Small intestine (tissue), 7 donors: ENCODE results near the gene BPIFB4. TPM values are rescaled to one million over a fixed set of nuclear protein-coding genes. Genes with fewer than 3 reads are reported as not detected.
"Not testable (repeated sequence)": the region's sequence is repeated elsewhere in the genome, so short reads cannot be mapped to it uniquely, and the experiment has no call there.

Experiments used
- DNase-seq, 2 donors: peaks; one replicate each; pipeline versions ENCODE4 v3.0.0 to v3.0.0-alpha.2; 2013
- FAIRE-seq: peaks from 2 replicates; lab custom pipeline; 2012; peaks lifted over from hg19 to GRCh38; lab: Jason Lieb, UNC
- H3K27ac ChIP-seq, 3 donors: one replicate each; pipeline ENCODE4 v1.5.1; 2013; ENCODE audit warnings: low read length in 2 of 3, mild to moderate bottlenecking in 2 of 3, control low read depth in 1 of 3, inconsistent platforms in 1 of 3, low read depth in 1 of 3, moderate library complexity in 1 of 3
- H3K27me3 ChIP-seq, 3 donors: one replicate each; pipeline ENCODE4 v1.6.1; 2013; ENCODE audit warnings: low read length in 3 of 3, inconsistent platforms in 1 of 3; ENCODE audit not compliant: control insufficient read depth in 3 of 3, insufficient read depth in 3 of 3
- H3K36me3 ChIP-seq, 3 donors: one replicate each; pipeline ENCODE4 v1.6.1; 2013; ENCODE audit warnings: low read length in 3 of 3, inconsistent platforms in 1 of 3, low read depth in 1 of 3, mild to moderate bottlenecking in 1 of 3, moderate library complexity in 1 of 3; ENCODE audit not compliant: control insufficient read depth in 3 of 3, insufficient read depth in 2 of 3
- H3K4me1 ChIP-seq, 3 donors: one replicate each; pipeline ENCODE4 v1.6.1; 2013; ENCODE audit warnings: low read length in 2 of 3, inconsistent platforms in 1 of 3, low read depth in 1 of 3, mild to moderate bottlenecking in 1 of 3, moderate library complexity in 1 of 3; ENCODE audit not compliant: control insufficient read depth in 3 of 3, insufficient read depth in 2 of 3
- H3K4me3 ChIP-seq, 3 donors: one replicate each; pipeline ENCODE4 v1.5.1; 2013; ENCODE audit warnings: low read length in 3 of 3, control low read depth in 1 of 3, inconsistent platforms in 1 of 3, low read depth in 1 of 3, mild to moderate bottlenecking in 1 of 3, moderate library complexity in 1 of 3
- H3K9me3 ChIP-seq, 2 donors: one replicate each; pipeline ENCODE4 v1.6.1; 2013; ENCODE audit warnings: low read depth in 1 of 2, low read length in 1 of 2; ENCODE audit not compliant: control insufficient read depth in 2 of 2, insufficient read depth in 1 of 2
- WGBS, 3 donors: extraction: QIAGEN DNeasy Blood & Tissue Kit; methylation state at CpG; one replicate each; pipeline ENCODE4 v1.1.7; 2013; 5-methylcytosine and 5-hydroxymethylcytosine counted together
- polyA plus RNA-seq, 4 donors: library from polyadenylated mRNA; stranded (reverse) in 3 of 4; unstranded in 1 of 4; fragments of 200-250 nt in 3 of 4; fragments of 120-200 nt in 1 of 4; gene quantifications; one replicate each; pipeline versions ENCODE4 v1.2.1 to v1.2.3, GENCODE V29; 2013
- donor health status: healthy with polysubstance abuse.
- donor health status: control.
- donor health status: control.
- donor health status: Bipolar disorder and iron deficiency.
- donor health status: healthy.

Gene BPIFB4
- polyA plus RNA-seq, 4 donors = 0.13 TPM; not detected in 3

DNA sequence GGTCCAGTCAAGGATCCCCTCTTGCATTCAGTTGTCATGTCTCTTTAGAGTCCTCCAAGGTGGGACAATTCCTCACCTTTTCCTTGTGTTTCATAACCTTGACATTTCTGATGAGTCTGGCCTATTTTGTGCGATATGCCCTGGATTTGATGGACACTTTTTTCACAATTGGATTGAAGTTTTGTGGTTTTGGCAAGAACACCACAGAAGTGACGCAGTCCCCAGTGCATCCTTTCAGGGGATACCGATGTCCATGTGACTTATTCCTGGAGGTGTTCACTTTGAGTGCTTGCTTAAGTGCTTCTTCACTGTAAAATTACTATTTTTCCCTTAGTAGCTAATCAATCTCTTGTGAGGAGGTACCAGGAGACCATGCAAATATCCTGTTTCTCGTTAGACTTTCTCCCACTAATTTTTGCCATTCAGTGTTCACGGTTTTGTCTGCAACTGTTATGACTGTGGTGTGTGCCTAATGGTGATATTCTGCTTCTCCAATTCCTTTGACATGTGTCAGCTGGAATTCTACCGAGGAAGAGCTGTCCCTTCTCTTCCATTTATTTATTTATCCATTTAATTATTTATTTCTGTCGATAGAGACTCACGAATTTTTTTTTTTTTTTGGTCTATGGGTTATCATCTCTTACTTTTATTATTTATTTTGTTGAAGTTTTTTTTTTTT, 30.8 kb downstream of the BPIFB4 start:
- Histone ChIP-seq H3K9me3 (no peaks in the 10 kb centered on the region), H3K36me3 (no peaks in the 10 kb centered on the region), H3K4me1 (no peaks in the 10 kb centered on the region), H3K4me3 (no peak overlapping the region), H3K27ac (no peak overlapping the region), H3K27me3 (no peaks in the 10 kb centered on the region)
- no peak for DNase-seq
- 66 to 84% (median 74%) methylated on average over 8 of the region's 8 CpGs for WGBS, 3 donors
- no peak for FAIRE-seq

GRCh38 chr20:33111306-33111705, 31.9 kb downstream of the BPIFB4 start:
- DNase-seq = no peak
- Histone ChIP-seq H3K4me1 (no peaks in the 10 kb centered on the region), H3K36me3 (no peaks in the 10 kb centered on the region), H3K27ac (no peak overlapping the region), H3K27me3 (no peaks in the 10 kb centered on the region), H3K9me3 (no peaks in the 10 kb centered on the region), H3K4me3 (no peak overlapping the region)
- no peak for FAIRE-seq
- WGBS, 3 donors = 91 to 93% (median 93%) methylated on average over 5 of the region's 5 CpGs

GRCh38 chr20:33112547-33113386, 33.3 kb downstream of the BPIFB4 start:
- H3K4me1 ChIP-seq = no peaks in the 10 kb centered on the region
- no peak overlapping the region for H3K27ac ChIP-seq
- FAIRE-seq = no peak
- H3K27me3 ChIP-seq = no peaks in the 10 kb centered on the region
- no peak overlapping the region for H3K4me3 ChIP-seq
- no peaks in the 10 kb centered on the region for H3K36me3 ChIP-seq
- no peak for DNase-seq
- H3K9me3 ChIP-seq = no peaks in the 10 kb centered on the region
- 44 to 69% (median 44%) methylated on average over 7 of the region's 7 CpGs for WGBS, 3 donors

DNA sequence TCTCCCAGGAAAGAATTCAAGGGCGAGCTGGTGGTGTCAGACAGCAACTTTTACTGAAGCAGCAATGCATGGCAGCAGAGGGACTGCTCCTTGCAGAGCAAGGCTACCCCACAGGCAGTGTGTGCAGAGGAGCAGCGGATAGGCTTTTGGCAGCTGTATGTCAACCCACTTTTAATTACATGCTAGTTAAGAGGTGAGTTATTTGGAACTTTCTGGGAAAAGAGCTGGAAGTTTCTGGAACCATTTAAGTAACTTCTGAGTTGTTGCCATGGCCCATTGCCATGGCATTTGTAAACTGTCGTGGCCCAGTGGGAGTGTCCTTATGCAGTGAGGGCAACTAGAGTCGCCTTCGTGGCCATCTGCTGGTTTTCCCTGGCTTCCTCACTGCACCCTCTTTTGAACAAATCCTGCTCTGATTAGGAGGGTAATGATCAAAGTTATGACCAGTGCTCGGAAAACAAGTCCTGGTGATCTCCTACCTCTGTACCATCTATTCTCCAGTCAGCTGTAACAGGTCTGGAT, 34.0 kb downstream of the BPIFB4 start:
- H3K27me3 ChIP-seq = no peaks in the 10 kb centered on the region
- no peaks in the 10 kb centered on the region for H3K4me1 ChIP-seq
- H3K9me3 ChIP-seq = no peaks in the 10 kb centered on the region
- H3K36me3 ChIP-seq = no peaks in the 10 kb centered on the region
- DNase-seq = no peak
- 69 to 78% (median 72%) methylated on average over 6 of the region's 6 CpGs for WGBS, 3 donors
- H3K4me3 ChIP-seq = no peak overlapping the region
- no peak for FAIRE-seq
- no peak overlapping the region for H3K27ac ChIP-seq

- FAIRE-seq, DNase-seq, H3K27ac ChIP-seq, H3K4me3 ChIP-seq, H3K9me3 ChIP-seq, H3K36me3 ChIP-seq, H3K27me3 ChIP-seq, H3K4me1 ChIP-seq: not testable (repeated sequence)
- 91 to 95% (median 94%) methylated on average over 18 to 33 of the region's 34 CpGs for WGBS, 3 donors
Observed at GRCh38 chr20:33115501-33115900, 36.1 kb downstream of the BPIFB4 start.

DNA sequence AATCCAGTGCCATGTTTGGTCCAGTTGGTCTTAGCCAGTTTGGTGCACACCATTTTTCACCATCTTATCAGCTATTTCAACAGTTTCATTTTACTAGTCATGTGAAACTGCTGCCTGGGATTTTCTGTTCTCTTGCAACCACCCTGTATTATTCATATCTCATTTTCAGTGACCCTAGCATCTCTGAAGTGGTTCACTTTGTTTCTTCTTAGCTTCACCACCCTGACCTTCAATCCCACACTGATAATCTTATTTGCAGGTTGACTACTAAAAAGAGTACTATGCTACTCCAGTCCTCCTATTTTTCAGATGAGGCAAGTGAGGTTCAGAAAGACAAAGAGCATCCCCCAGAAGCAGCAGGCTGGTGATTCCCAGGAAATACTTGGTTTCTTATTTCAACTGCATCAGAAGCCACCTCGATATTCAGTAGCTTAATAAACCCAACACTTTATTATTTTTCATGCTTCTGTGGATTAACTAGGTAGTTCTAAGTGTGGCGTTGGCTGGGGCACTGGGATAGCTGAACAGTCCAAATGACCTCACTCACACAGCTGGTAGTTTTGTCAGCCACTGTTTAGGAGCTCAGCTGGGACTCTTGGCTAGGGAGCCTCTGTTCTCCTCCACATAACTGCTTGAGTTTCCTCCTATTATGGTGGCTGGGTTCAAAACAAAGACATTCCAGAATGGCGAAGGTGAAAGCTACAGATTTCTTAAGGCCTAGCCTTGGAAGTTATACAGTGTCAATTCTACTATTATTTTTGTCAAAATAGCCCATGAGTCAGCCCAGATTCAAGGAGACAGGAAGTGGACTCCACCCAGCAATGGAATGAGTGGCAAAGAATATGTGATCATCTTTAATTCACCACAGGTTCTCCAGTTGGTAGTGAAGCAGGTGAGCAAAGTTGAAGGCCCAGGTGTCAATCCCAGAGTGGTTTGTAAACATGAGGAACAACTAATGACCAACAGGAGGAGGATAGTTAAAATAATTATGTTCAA, 40.6 kb downstream of the BPIFB4 start:
- H3K36me3 ChIP-seq = no peaks in the 10 kb centered on the region
- DNase-seq (no peak), FAIRE-seq (no peak)
- WGBS, 3 donors = 74 to 76% (median 75%) methylated on average over 3 of the region's 3 CpGs
- no peak overlapping the region for H3K27ac ChIP-seq
- no peaks in the 10 kb centered on the region for H3K9me3 ChIP-seq
- H3K4me1 ChIP-seq = no peaks in the 10 kb centered on the region
- peaks cover 0 to 3% (median 0%) of the 10 kb centered on the region in 3 donors for H3K27me3 ChIP-seq
- H3K4me3 ChIP-seq = no peak overlapping the region

DNA sequence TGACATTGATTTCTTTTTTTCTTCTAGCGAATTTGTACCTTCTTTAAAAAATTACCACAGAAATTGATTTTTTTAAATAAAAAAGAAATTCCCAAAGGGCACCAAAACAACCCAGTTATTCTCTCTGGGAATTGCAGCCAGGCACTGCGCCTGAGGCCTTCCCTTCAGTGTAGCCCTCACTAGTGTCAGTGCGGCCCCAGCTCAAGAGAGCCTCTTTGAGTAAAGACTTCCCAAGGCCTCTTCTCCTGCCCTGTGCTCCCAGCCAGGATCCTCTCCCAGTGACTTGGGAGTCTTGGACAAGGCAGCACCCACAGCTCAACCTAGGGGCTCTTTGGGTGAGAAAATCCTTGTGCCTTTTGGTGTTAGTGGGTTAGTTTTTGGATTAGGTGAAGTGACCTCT, 41.5 kb downstream of the BPIFB4 start:
- FAIRE-seq (no peak), DNase-seq (no peak)
- no peaks in the 10 kb centered on the region for H3K4me1 ChIP-seq
- H3K4me3 ChIP-seq = no peak overlapping the region
- H3K36me3 ChIP-seq = no peaks in the 10 kb centered on the region
- H3K27me3 ChIP-seq = peaks cover 0 to 3% (median 0%) of the 10 kb centered on the region in 3 donors
- H3K9me3 ChIP-seq = no peaks in the 10 kb centered on the region
- no peak overlapping the region for H3K27ac ChIP-seq
- WGBS, 3 donors = 91 to 95% (median 95%) methylated on average over 3 of the region's 3 CpGs

DNA sequence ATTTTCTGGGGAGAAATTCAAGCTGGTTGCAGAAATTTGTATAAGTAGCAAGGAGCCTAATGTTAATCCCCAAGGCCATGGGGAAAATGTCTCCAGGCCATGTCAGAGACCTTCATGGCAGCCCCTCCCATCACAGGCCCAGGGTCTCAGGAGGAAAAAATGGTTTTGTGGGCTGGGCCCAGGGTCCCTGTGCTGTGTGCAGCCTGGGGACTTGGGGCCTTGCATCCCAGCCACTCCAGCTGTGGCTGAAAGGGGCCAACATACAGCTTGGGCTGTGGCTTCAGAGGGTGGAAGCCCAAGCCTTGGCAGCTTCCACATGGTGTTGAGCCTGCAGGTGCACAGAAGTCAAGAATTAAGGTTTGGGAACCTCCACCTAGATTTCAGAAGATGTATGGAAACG, 42.9 kb downstream of the BPIFB4 start:
- 27 to 55% (median 28%) methylated on average over 1 of the region's 1 CpG for whole genome bisulfite sequencing, 3 donors
- not testable (repeated sequence) for H3K27me3 ChIP-seq, H3K4me1 ChIP-seq, H3K36me3 ChIP-seq, H3K4me3 ChIP-seq, H3K9me3 ChIP-seq, H3K27ac ChIP-seq, DNase-seq, FAIRE-seq
